ENCODE results near the gene CENPV. TPM values are rescaled to one million over a fixed set of nuclear protein-coding genes. Genes with fewer than 3 reads are reported as not detected.
A peak's percentile ranks its signal among the peaks of the same experiment; 100 is the strongest.
"Not testable (repeated sequence)": the region's sequence is repeated elsewhere in the genome, so short reads cannot be mapped to it uniquely, and the experiment has no call there.

CENPV gene
- 4.8 TPM for total RNA-seq
- polyA plus RNA-seq = 10 to 100 TPM in 2 of 4 donors, 1 to 10 TPM in 2; 4.0 to 16.4 (median 12.0) TPM

- Mint-ChIP-seq H3K9me3 (peaks cover 0 to 2% (median 0%) of the 10 kb centered on the region in 7 donors), H3K36me3 (peaks cover 9% of the 10 kb centered on the region), H3K4me3 (peak within 1 kb of the TSS; percentile 89 to 98 (median 94)), H3K27me3 (peaks cover 25% of the 10 kb centered on the region), H3K4me1 (peaks cover 8 to 22% (median 16%) of the 10 kb centered on the region in 4 donors), H3K27ac (peak within 1 kb of the TSS; percentile 83 to 88 (median 86))
- Histone ChIP-seq H3K4me1 (ENCODE audit: control insufficient read depth, insufficient read depth, low read length, poor library complexity, severe bottlenecking) (peaks cover 15% of the 10 kb centered on the region), H3K27me3 (ENCODE audit: control insufficient read depth, insufficient read depth, low read length) (no peaks in the 10 kb centered on the region), H3K36me3 (ENCODE audit: control insufficient read depth, insufficient read depth, low read length) (no peaks in the 10 kb centered on the region), H3K27ac (ENCODE audit: insufficient read depth, low read length, poor library complexity, severe bottlenecking) (peak within 1 kb of the TSS; percentile 29), H3K4me3 (ENCODE audit: low read depth, low read length) (peak within 1 kb of the TSS; percentile 68), H3K9me3 (ENCODE audit: control insufficient read depth in 2 of 2, low read length in 2 of 2) (no peaks in the 10 kb centered on the region)
- ATAC-seq (ENCODE audit: low read depth in 2 of 2) = peak; percentile 81 to 84
- peak; percentile 54 to 66 (median 64) for DNase-seq
These were observed at the start of gene CENPV for GRCh38 chr17:16353317-16354174. Gene CENPV (minus strand): TSS chr17:16353469. CDS start chr17:16353436, 33 bp downstream.

GRCh38 chr17:16398270-16399267 is 45.3 kb upstream of the CENPV start:
- Histone ChIP-seq H3K27ac (ENCODE audit: insufficient read depth, low read length, poor library complexity, severe bottlenecking) (no peak overlapping the region), H3K36me3 (ENCODE audit: control insufficient read depth, insufficient read depth, low read length) (no peaks in the 10 kb centered on the region), H3K27me3 (ENCODE audit: control insufficient read depth, insufficient read depth, low read length) (no peaks in the 10 kb centered on the region), H3K9me3 (ENCODE audit: control insufficient read depth in 2 of 2, low read length in 2 of 2) (no peaks in the 10 kb centered on the region), H3K4me3 (ENCODE audit: low read depth, low read length) (no peak overlapping the region), H3K4me1 (ENCODE audit: control insufficient read depth, insufficient read depth, low read length, poor library complexity, severe bottlenecking) (no peaks in the 10 kb centered on the region)
- peak in 1 of 3 donors; percentile 73 for DNase-seq
- H3K27me3 Mint-ChIP-seq = peaks cover 13% of the 10 kb centered on the region
- peaks cover 0 to 8% (median 4%) of the 10 kb centered on the region in 4 donors for H3K4me1 Mint-ChIP-seq
- peaks cover 0 to 2% (median 0%) of the 10 kb centered on the region in 7 donors for H3K9me3 Mint-ChIP-seq
- H3K27ac Mint-ChIP-seq = peak overlapping the region in 1 of 3 donors; percentile 38
- H3K36me3 Mint-ChIP-seq = no peaks in the 10 kb centered on the region
- peak; percentile 77 to 89 for ATAC-seq (ENCODE audit: low read depth in 2 of 2)
- no peak overlapping the region for H3K4me3 Mint-ChIP-seq

DNA sequence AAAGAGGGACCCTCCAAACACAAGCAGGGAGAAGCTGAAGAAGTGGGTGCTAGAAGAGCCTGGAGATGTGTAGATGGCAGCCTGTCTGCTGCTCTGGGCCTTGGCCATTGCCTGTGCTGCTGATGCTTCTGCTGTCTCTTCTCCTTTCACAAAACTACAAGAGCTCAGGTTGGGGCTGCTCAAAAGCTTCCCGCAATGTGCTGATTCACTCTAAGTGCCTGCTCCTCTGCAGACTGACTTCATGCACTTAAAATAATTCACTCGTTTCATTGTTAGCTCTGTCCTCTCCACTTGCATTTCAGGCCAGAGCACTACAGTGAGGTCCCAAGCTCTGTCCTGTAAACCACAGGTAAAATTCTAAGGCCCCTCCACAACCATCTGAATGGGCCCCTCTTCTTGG is 43.4 kb upstream of the CENPV start:
- H3K36me3 Mint-ChIP-seq; H3K4me3 ChIP-seq (ENCODE audit: low read depth, low read length); ATAC-seq (ENCODE audit: low read depth in 2 of 2); DNase-seq; H3K27ac Mint-ChIP-seq; H3K4me3 Mint-ChIP-seq; H3K9me3 ChIP-seq (ENCODE audit: control insufficient read depth in 2 of 2, low read length in 2 of 2); H3K27ac ChIP-seq (ENCODE audit: insufficient read depth, low read length, poor library complexity, severe bottlenecking); H3K27me3 ChIP-seq (ENCODE audit: control insufficient read depth, insufficient read depth, low read length); H3K4me1 ChIP-seq (ENCODE audit: control insufficient read depth, insufficient read depth, low read length, poor library complexity, severe bottlenecking); H3K9me3 Mint-ChIP-seq; H3K4me1 Mint-ChIP-seq; H3K36me3 ChIP-seq (ENCODE audit: control insufficient read depth, insufficient read depth, low read length): not testable (repeated sequence)
- H3K27me3 Mint-ChIP-seq = peaks cover 13% of the 10 kb centered on the region

GRCh38 chr17:16395887-16396286 is 42.6 kb upstream of the CENPV start:
- H3K27ac ChIP-seq (ENCODE audit: insufficient read depth, low read length, poor library complexity, severe bottlenecking); H3K27ac Mint-ChIP-seq; DNase-seq; H3K27me3 ChIP-seq (ENCODE audit: control insufficient read depth, insufficient read depth, low read length); ATAC-seq (ENCODE audit: low read depth in 2 of 2); H3K9me3 ChIP-seq (ENCODE audit: control insufficient read depth in 2 of 2, low read length in 2 of 2); H3K36me3 Mint-ChIP-seq; H3K4me3 ChIP-seq (ENCODE audit: low read depth, low read length); H3K4me1 Mint-ChIP-seq; H3K36me3 ChIP-seq (ENCODE audit: control insufficient read depth, insufficient read depth, low read length); H3K4me1 ChIP-seq (ENCODE audit: control insufficient read depth, insufficient read depth, low read length, poor library complexity, severe bottlenecking); H3K27me3 Mint-ChIP-seq; H3K9me3 Mint-ChIP-seq: not testable (repeated sequence)
- H3K4me3 Mint-ChIP-seq = peak overlapping the region in 1 of 4 donors; percentile 4

GRCh38 chr17:16392491-16392890 is 39.2 kb upstream of the CENPV start:
- H3K27ac ChIP-seq (ENCODE audit: insufficient read depth, low read length, poor library complexity, severe bottlenecking); ATAC-seq (ENCODE audit: low read depth in 2 of 2); H3K27ac Mint-ChIP-seq; H3K9me3 Mint-ChIP-seq; DNase-seq; H3K27me3 Mint-ChIP-seq; H3K27me3 ChIP-seq (ENCODE audit: control insufficient read depth, insufficient read depth, low read length); H3K4me1 ChIP-seq (ENCODE audit: control insufficient read depth, insufficient read depth, low read length, poor library complexity, severe bottlenecking); H3K9me3 ChIP-seq (ENCODE audit: control insufficient read depth in 2 of 2, low read length in 2 of 2); H3K4me3 Mint-ChIP-seq; H3K36me3 Mint-ChIP-seq; H3K4me1 Mint-ChIP-seq; H3K36me3 ChIP-seq (ENCODE audit: control insufficient read depth, insufficient read depth, low read length); H3K4me3 ChIP-seq (ENCODE audit: low read depth, low read length): not testable (repeated sequence)

DNA sequence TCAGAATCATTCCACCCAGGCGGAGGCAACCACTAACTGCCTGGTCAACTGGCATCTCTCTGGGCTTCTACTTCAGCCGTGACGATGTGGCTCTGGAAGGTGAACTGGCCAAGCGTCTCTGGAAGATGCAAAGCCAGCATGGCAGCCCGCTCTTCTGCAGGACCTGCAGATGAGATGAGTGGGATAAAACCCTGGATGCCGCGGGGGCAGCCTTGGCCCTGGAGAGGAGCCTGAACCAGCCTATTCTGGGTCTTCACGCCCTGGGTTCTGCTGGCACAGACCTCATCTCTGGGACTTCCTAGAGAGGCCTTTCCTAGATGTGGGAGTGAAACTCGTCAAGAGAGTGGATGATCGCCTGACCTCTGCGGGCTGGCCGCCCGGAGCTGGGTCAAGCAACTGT is 38.2 kb upstream of the CENPV start:
- H3K4me3 ChIP-seq (ENCODE audit: low read depth, low read length) = no peak overlapping the region
- peaks cover 8% of the 10 kb centered on the region for H3K27me3 Mint-ChIP-seq
- peaks cover 0 to 1% (median 0%) of the 10 kb centered on the region in 7 donors for H3K9me3 Mint-ChIP-seq
- no peak overlapping the region for H3K27ac ChIP-seq (ENCODE audit: insufficient read depth, low read length, poor library complexity, severe bottlenecking)
- peaks cover 0 to 11% (median 5%) of the 10 kb centered on the region in 4 donors for H3K4me1 Mint-ChIP-seq
- no peaks in the 10 kb centered on the region for H3K36me3 ChIP-seq (ENCODE audit: control insufficient read depth, insufficient read depth, low read length)
- DNase-seq (no peak), ATAC-seq (ENCODE audit: low read depth in 2 of 2) (no peak)
- peak overlapping the region in 1 of 4 donors; percentile 21 for H3K4me3 Mint-ChIP-seq
- H3K9me3 ChIP-seq (ENCODE audit: control insufficient read depth in 2 of 2, low read length in 2 of 2) = no peaks in the 10 kb centered on the region
- H3K27me3 ChIP-seq (ENCODE audit: control insufficient read depth, insufficient read depth, low read length) = no peaks in the 10 kb centered on the region
- peaks cover 1% of the 10 kb centered on the region for H3K4me1 ChIP-seq (ENCODE audit: control insufficient read depth, insufficient read depth, low read length, poor library complexity, severe bottlenecking)
- H3K36me3 Mint-ChIP-seq = no peaks in the 10 kb centered on the region
- no peak overlapping the region for H3K27ac Mint-ChIP-seq

DNA sequence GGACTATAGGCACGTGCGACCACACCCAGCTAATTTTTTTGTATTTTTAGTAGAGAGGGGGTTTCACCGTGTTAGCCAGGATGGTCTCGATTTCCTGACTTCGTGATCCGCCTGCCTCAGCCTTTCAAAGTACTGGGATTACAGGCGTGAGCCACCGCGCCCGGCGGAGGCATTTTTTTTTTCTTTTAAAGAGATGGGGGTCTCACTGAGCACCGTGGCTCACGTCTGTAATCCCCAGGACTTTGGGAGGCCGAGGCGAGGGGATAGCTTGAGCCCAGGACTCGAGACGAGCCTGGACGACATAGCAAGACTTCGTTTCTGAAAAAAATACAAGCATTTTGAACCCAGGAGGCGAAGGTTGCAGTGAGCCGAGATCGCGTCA is 32.8 kb upstream of the CENPV start:
- ATAC-seq (ENCODE audit: low read depth in 2 of 2); H3K27ac ChIP-seq (ENCODE audit: insufficient read depth, low read length, poor library complexity, severe bottlenecking); H3K4me3 ChIP-seq (ENCODE audit: low read depth, low read length); H3K9me3 Mint-ChIP-seq; DNase-seq; H3K9me3 ChIP-seq (ENCODE audit: control insufficient read depth in 2 of 2, low read length in 2 of 2); H3K27me3 ChIP-seq (ENCODE audit: control insufficient read depth, insufficient read depth, low read length); H3K27me3 Mint-ChIP-seq: not testable (repeated sequence)
- peak overlapping the region; percentile 80 to 92 (median 88) for H3K4me3 Mint-ChIP-seq
- H3K27ac Mint-ChIP-seq = peak overlapping the region in 2 of 3 donors; percentile 82 to 86
- peaks cover 10% of the 10 kb centered on the region for H3K36me3 ChIP-seq (ENCODE audit: control insufficient read depth, insufficient read depth, low read length)
- H3K4me1 Mint-ChIP-seq = peaks cover 0 to 53% (median 36%) of the 10 kb centered on the region in 4 donors
- peaks cover 23% of the 10 kb centered on the region for H3K4me1 ChIP-seq (ENCODE audit: control insufficient read depth, insufficient read depth, low read length, poor library complexity, severe bottlenecking)
- H3K36me3 Mint-ChIP-seq = peaks cover 16% of the 10 kb centered on the region
